ENCODE measurements around the gene CNOT4.
"Not testable (repeated sequence)": the region's sequence is repeated elsewhere in the genome, so short reads cannot be mapped to it uniquely, and the experiment has no call there.

The CNOT4 gene

DNA sequence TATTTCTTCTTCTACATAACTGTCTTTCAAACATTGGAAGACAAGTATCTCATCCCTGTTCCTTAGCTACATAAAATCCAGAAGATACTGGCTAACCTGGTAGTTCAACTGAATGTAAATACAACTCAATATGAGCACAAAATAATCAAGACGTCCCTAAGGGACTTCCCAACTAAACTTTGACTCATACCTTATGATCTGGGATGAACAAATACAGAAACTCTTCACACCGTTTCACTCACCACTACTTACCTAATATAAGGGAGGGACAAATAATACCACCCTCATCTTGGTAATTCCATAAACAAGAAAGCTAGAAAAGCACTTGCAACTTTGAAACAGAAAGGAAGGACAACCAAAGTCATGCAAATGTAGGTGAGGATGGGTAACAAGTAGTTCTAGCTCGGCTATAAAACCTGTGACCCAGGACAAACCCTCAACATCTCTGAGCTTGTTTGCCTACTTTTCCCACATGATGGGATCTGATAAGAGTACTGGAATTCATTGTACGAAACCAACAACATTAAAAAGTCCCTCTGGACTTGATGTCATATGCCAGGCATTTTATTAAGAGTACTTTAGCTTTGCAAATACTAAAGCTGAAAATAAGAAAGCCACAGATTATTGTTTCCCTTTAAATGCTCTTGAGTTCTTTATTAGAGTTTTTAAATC is 154.4 kb downstream of the CNOT4 start:
- no peak for FAIRE-seq

DNA sequence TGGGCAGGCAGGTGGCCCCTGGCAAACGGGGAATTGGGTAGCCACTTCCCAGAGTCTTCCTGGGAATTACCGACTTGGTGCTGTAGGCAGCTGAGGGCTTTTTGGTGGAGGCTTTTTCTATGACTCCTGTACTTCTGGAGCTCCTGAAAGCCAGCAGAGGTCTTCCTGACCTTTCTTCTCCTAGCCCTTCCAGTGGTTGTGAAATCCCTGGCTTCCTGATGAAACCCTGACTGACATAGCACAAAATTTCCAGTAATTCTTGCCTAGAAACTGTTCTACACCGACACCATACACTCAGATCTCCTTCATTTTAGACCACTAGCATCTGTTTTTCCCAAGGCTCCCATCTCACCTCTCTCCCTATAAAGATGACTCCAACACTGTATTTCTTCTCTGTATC is 156.1 kb downstream of the CNOT4 start:
- FAIRE-seq = no peak

DNA sequence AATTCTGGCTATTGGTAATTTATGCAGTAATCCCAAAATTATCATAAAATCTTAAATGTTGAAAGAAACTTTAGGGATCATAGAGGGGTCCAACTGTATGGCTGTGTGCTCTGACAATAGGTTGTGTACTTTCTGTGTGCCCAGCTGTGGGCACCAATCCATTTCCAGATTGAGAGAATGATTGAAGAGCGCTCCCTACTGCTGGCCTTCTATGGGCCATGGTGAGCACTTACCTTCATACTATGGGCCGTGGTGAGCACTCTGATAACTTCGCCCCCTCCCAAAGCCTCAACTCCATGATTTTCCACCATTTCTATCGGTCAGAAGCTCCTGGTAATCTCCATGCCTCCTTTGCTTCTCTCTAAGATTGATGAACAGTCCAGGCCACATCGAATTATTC is 157.6 kb downstream of the CNOT4 start:
- no peak for FAIRE-seq

DNA sequence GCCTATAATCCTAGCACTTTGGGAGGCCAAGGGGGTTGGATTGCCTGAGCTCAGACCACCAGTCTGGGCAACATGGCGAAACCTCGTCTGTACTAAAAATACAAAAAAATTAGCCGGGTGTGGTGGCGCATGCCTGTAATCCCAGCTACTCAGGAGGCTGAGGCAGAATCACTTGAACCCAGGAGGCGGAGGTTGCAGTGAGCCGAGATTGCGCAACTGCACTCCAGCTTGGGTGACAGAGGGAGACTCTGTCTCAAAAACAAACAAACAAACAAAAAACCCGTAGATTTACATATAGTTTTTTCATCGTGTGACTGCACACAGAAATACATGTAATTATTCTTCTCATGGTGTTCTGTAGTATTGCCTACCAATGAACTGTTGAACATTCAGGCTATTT is 158.8 kb downstream of the CNOT4 start:
- FAIRE-seq = not testable (repeated sequence)

DNA sequence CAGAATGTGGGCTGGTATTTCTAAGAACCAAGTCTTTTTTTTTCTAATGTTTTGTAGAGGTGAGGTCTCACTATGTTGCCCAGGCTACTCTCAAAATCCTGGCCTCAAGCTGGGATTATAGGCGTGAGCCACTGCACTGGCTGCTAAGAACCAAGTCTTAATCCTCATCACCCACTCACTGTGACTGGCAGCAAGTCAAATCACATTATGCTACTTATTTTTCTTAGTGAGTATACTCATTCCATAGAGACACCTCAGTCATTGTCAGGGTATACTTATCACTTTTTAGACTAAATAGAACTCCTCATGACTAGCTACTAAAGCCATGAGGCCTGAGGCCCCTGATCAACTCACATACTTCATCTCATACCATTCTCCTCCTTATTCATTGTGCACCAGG is 160.2 kb downstream of the CNOT4 start:
- FAIRE-seq = no peak

DNA sequence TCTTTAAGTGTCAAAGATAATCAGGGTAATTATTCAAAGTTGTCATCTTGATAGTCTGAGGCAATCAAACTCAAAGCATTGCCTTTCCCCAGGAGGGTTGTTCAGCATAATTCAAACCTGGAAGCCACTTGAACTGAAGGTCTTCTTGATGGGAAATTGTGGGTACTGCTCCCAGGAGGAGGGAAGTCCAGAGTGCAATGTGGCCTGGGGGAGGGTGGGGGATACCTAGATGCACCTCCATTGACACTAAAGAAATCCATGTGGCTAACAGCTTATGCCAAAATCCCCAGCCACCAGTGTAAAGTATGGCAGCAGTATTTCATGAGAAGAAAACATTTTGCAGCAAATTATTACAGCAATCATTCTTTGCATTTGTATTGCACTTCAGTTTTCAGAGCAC is 161.4 kb downstream of the CNOT4 start:
- FAIRE-seq = no peak

DNA sequence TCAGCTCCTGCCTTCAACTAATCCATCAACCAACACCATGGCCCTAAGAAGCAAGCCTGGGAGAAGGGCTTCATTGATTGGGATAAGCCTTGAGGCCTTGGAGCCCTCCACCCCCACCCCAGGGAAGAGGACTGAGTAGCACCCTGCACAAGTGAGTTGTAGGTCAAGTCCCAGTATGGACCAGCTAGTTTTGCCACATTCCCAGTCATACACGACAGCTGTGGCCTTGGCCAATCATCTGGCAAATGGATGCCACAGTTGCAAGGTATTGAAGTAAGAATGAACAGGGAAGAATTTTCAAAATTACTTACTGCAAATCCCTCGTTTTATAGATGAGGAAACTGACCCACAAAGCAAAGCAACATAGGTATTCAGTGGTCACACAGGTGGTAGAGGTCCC is 166.5 kb downstream of the CNOT4 start:
- no peak for FAIRE-seq

DNA sequence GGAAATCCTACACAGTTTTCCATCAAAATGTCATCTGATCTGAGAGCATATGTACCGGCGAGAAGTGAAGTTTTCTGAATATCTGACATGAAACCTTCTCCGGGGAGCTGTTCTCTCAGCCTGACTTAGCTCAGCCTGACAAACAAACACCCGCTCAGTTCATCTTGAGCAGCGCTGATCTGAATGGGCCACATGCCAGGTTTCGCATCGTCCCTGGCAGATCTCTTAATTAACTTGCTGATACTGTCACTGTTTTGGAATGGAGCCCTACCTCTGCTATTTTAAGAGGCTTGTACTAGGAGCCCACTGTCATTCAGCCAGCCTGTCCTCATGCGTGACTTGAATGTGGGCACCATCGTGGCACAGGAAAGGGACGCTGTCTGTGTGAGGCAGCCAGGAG is 167.0 kb downstream of the CNOT4 start:
- no peak for FAIRE-seq

DNA sequence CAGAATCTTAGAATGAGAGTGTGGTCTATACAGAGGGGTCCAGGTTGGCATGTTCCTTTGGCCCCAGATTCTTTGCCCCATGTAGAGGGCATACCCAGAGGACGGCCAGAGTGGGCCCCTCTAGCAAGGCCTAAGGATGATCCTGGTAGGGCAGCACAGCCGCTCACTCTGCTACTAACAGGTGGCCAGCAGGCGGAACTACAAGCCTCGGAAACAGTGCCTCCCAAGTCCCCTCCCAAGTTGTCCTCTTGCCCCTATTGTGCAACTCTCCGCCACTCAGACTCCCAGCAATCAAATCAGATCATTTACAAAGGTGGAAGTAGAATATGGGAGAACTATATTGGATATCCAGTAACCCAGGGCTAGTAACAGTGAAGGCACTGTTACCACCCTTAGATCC is 168.9 kb downstream of the CNOT4 start:
- no peak for FAIRE-seq

DNA sequence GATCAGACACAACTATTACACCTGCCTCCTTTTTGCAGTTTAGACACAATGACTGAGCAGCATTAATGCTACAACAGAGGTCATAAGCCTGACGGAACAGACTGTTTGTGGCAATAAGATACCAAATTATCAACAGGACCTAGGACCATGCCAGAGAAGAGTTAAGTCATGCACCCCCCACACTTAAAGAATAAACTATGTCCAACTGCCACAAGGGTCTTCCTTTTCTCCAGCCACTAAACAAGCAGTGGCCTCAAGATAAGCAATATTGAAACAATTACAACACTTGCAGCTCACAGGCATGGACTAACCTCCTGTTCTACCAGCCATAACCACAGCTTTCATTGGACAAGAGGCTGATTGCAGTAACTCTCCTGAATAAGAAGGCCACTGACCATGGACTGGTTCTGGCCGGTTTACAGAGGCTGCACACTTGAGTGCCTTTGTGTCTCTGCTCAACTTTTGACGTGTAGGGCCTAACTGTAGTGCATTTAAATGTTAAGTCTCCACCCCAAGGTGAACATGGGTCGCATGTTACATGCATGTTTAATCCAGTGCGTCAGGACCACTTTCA is 171.8 kb downstream of the CNOT4 start:
- no peak for FAIRE-seq

DNA sequence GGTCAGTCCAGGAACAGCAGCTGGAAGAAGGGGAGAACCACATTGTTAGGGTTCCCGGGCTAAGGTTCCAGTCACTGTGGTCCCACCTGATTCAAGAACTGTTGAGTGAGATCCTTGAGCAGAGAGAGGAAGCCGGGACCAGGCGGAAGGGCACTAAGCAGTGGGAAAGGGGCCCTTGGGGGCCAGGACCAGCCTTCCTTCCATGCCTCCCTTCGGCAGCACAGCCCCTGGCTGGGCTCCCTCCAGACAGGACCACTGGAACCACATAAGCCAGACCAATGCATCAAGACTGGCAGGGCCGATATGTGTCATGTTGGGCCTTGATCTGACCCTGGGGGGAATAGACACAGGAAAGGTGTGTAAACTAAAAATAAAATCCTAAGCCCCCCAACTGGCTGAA is 172.4 kb downstream of the CNOT4 start:
- no peak for FAIRE-seq

DNA sequence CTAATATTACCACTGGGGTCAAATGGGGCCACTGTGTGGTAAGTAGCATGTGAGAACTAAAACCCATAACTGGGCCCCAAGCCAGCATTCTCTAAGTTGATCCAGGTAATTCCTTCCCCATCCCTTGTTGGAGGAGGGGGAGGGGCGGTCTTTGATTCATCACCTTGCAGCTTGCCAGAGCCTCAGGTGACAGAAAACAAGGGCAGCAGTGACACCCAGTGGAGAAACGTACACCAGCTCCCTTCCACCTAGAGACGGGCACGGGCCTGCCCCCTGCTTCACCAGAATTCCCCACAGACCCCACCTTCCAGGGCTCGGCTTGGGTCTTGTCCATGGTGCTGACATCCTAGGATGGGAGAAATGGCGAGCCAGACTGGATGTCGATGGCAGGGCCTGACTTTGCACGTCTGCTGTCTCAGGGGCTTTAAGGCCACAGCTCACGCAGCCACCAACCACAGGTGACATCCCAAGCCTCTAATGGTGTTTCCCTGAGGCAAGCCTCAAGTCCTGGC is 174.2 kb downstream of the CNOT4 start:
- no peak for FAIRE-seq

DNA sequence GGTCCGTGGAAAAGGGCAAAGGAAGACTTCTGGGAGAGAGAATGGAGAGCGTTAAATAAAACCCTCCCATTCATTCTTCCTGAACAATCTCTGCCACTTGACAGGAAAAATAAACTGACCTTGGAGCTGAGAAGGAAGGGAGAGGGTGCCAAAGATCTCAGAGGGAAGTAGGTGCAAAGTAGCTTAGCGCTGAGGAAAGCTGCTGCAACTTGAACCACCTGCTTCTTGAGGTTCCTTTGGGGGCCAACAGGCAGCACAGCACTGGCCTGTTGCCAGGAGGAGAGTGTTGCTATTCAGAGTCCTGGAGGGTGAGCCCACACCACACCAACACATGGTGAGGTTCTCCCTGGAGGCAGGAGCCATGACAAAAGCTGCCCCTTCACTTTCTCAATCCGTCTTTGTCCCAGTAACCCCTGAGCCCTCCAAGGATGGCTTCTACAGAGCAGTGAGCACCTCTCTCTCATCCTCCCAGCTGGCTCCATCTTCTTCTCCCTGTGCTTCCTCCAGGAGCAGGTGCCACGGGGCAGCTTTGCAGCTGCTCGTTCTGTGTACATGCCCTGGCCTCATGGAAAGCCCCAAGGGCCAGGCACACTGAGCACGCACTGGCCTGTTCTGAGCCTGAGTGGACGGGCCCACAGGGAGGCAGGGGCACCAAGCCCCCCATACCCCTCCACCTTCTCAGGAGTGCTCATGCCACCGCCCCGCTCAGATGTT is 174.9 kb downstream of the CNOT4 start:
- FAIRE-seq = no peak

DNA sequence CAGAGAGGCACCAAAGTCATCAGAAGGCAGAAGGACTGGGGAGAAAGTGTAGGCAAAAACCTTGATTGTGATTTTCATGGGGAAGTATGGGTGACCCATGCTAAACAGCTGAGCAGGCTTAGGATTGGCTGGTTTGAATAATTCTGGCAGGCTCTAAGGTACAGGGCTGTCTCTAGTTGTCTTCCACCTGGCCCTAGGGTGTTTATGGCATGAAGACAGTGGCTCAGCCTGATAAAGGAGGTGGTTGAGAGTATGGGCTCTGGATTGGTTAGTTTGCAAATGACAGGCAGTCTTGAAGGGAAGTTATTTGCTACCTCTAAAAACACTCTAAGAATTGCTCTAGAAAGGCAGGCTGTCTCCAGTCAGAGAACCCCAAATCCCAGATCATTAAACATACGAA is 176.0 kb downstream of the CNOT4 start:
- FAIRE-seq = no peak

DNA sequence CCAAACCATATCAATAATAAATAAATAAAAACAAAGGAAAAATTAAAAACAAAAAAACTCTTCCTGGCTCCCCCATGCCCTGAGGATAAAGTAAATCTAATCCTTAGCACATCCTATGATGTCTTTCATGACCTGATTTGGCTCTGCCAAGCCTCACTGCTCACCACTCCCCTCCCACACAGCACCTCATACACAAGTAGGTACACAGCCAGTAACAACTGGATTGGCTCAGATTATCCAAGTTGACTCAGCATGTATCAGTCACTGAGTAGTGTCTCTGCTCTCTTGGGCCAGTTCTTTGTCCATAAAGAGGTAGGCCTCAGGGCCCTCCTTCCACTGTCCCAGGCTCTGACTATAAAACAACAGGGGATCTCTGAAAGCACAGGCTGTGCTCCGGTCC is 176.7 kb downstream of the CNOT4 start:
- no peak for FAIRE-seq

DNA sequence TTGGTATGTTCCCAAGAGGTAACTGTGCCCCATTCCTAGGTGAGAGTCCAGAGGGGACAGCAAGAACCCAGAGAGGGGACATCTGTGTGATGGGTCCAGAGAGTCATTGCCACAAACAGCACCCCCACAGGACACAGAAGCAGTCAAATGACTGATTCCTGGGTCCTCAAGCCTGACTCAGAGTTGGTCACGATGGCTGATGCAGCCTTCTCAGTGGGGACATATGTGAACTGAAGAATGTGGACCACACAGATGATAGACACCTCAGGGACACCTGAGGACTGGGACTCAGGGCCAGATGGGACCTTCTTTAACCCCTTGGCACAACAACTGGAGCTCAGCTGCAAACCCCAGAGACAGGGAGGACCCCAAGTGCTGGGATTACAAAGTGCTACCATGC is 179.8 kb downstream of the CNOT4 start:
- FAIRE-seq = no peak

DNA sequence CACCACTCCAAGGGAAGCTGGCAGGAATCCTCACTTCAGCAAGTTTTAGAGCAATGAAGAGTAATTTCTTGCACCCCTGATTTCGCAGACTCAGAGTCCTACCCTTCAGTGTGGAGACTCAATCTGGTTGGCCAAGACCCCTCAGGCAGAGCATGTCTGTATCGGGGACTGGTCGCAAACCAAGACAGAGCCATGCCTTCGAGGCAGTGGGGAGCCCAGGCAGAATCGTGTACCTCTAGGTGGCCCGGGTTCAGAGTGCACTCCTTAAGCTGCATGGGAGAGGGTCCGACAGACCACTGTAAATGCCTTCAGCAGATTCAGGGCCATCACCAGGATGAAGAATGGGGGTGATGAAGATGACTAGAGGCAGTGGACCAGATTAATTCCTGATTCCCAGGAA is 181.4 kb downstream of the CNOT4 start:
- FAIRE-seq = no peak

DNA sequence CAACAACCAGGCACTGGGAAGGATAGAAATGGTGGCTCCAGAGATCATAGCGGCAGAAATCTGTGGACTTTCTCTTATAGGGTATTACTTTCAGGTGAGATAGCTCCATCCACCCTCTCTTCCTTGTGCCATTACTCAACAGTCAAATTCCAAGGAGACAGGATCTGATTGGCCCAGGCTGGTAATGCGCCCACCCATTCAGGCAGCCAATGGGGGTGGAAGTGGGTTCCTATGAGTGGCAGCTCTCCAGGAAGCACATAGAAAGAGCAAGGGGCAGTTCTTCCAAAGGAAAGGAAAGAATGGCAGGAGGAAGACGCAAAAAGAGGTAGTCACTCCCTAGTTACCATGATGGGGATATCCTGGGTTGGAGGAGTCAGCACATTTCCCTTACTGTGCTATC is 181.8 kb downstream of the CNOT4 start:
- FAIRE-seq = no peak

DNA sequence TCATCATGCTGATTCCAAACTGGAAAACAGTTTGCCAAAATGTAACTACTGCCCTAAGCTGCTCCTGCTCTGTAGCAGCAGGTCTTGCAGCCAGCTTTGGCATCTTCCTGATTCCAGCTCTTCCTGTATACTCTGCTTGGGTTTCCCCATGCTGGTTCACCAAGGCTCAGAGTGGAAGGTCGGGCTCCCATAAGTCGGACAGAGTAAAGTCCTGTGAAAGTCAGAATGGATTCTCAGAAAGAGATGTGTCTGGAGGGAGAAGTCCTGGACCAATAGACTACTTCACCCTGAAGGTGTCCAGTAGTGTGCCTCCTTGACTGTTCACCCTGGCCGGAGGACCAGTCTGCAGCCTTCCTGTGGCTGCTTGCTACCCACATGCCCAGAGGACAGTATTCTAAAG is 182.4 kb downstream of the CNOT4 start:
- FAIRE-seq = no peak

DNA sequence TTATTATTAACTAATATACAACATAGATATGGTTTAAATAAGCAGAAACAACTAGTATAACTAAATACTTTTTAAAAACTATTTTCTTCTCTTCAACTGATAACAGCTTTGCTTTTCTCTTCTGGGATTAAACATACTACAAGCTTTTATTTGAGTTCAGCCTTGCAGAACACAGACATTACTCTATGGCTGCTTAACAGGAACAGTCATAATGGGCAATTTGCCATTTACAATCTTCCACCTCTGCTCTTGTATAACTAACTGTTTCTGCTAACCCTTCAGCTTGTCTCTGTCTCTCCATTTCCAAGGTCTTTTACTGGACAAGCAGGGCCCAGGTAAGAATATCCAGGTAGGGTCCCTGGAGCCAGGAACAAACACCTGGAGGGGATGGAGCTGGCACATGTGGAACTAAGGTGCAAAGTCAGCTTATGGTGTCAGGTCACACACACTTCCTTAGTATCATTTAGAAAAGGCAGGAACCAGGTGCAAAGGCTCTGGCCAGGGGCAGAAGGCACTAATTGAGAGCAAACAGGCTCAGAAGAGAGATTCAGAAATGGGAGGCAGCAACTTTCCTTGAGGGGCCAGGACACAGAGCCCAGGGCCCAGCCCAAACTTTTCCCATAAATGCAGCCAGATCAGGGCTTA is 183.1 kb downstream of the CNOT4 start:
- FAIRE-seq = peak; percentile 90

DNA sequence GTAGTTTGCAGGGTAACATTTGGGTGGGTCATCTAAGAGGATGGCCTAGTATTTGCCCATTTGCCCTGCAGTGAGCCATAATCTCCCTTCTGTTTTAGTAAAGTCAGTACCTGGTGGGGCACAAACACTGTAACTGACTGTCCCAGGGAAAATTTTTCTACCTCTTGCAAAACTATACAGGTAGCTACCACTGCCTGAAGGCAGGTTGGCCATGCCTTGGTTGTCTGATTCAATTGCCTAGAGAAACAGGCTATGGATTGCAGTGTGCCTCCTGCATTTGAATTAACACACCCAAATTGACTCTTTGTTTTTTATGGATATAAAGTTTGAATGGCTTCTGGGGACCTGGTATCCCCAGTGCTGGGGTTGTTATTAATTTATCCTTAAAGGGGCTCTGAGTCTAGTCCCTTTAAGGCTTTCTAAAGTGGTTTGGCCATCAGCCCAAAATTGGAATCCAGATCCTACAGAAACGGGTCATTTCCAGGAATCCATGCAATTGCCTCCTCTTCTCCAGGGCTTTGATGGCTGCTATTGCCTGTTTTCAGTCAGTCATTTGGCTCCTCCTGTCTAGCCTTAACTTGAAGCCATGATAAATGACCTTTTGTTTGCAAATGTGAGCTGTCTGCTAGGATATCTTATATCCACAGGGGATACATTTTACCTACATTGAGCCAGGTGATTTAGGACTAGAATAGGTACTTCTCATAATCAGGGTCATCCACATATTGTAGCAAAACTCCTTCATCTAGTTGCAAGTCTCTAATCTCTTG is 187.1 kb downstream of the CNOT4 start:
- FAIRE-seq = no peak

DNA sequence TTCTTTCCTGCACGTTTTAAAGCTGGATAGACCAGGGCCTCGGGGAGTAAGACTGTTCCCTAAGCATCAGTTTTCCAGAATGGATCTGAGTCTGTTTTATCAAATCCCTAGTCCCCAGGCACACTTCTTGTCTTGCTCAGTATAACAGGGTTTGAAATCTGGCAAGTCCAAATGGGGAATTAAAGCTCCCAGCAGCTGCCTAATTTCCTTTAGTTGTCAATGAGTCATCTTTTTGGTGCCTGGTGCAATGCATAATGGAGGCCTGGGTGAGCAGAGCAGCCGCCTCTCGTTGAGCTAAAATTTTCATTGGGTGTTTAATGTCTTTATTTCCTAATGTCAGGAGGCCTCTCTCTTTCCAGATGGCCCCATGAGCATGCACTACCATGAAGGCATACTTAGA is 188.3 kb downstream of the CNOT4 start:
- no peak for FAIRE-seq

DNA sequence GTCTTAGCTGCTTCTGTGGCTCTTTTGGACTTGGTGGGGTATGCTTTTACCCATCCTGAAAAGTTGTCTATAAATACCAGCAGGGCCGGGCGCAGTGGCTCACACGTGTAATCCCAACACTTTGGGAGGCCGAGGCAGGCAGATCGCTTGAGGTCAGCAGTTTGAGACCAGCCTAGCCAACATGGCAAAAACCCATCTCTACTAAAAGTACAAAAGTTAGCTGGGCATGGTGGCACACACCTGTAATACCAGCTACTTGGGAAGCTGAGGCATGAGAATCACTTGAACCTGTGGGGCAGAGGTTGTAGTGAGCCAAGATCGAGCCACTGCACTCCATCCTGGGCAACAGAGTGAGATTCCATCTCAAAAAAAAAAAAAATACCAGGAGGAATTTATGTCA is 188.9 kb downstream of the CNOT4 start:
- not testable (repeated sequence) for FAIRE-seq

All from islet of Langerhans (tissue), 1 donor.